Keratinocyte (primary cell): ENCODE measurements around the gene SLC44A1.

ENCODE experiments used
- CTCF ChIP-seq, 3 experiments: IDR thresholded peaks in 1 of 3; conservative IDR thresholded peaks in 1 of 3; optimal IDR thresholded peaks in 1 of 3; 2 replicates in 2 of 3; 3 replicates in 1 of 3; pipeline versions ENCODE3 to v1.5.1; 2011; ENCODE audit warnings: low read length in 3 of 3, mild to moderate bottlenecking in 3 of 3, moderate library complexity in 2 of 3, control low read depth in 1 of 3, inconsistent platforms in 1 of 3; ENCODE audit not compliant: insufficient read depth in 2 of 3; ENCODE audit errors: extremely low read depth in 1 of 3
- EZH2 ChIP-seq: IDR thresholded peaks from one replicate; pipeline ENCODE4 v1.6.1; 2012; ENCODE audit warnings: inconsistent platforms, mild to moderate bottlenecking, low read length, moderate library complexity

GRCh38 chr9:105443121-105443520 is 198.7 kb downstream of the SLC44A1 start:
- TF ChIP-seq CTCF (optimal IDR thresholded peaks at IDR 0.05 in 1 of 3, IDR thresholded peaks at IDR 0.05 in 1 of 3, conservative IDR thresholded peaks at IDR 0.05 in 1 of 3; ENCODE audit: extremely low read depth in 1 of 3, insufficient read depth in 2 of 3, low read length in 3 of 3) (no peak), EZH2 (no peak)
